Measurements from ENCODE around the gene MYO5C. TPM values are rescaled to one million over a fixed set of nuclear protein-coding genes. Genes with fewer than 3 reads are reported as not detected.

MYO5C gene
- total RNA-seq, 4 donors from 2014 or later, result 56.1 to 151 (median 84.5) TPM

GRCh38 chr15:52179278-52180195 lies 116.1 kb downstream of the MYO5C start:
- peak overlapping the region; percentile 75 to 85 (median 82) for H3K4me3 ChIP-seq
- peak; percentile 90 for DNase-seq
- H3K27me3 ChIP-seq, result peaks cover 3% of the 10 kb centered on the region
- H3K36me3 ChIP-seq, result no peaks in the 10 kb centered on the region
- H3K9me3 ChIP-seq, result no peaks in the 10 kb centered on the region
- TF ChIP-seq CTCF (IDR thresholded peaks at IDR 0.05), result peak in 1 of 5 experiments; percentile 6
- peak; percentile 41 for TF ChIP-seq POLR2A (IDR thresholded peaks at IDR 0.05)
- peak; percentile 62 to 83 (median 70) for TF ChIP-seq POLR2AphosphoS5 (IDR thresholded peaks at IDR 0.05)
- no peak for TF ChIP-seq EP300 (IDR thresholded peaks at IDR 0.05; ENCODE audit: low read depth)
- intact Hi-C loops (cut with DNase I; ENCODE audit: low total_unique reads) (loop anchor here (5.0 kb wide), 1 partner anchor 207 kb away; the partner anchor contains the start of gene LEO1), in situ Hi-C loops (cut with MboI; ENCODE audit: low pct_ligation_motif_present in 1 of 4, low pct_unique_long_range_greater_than_20kb in 1 of 4, low sequenced_read_pairs in 3 of 4) (no loop called here)
- peaks cover 0 to 15% (median 12%) of the 10 kb centered on the region in 4 donors for H3K4me1 ChIP-seq
- peak overlapping the region; percentile 88 to 92 (median 90) for H3K27ac ChIP-seq
- WGBS, 2 donors (ENCODE audit: low coverage in 1 of 2), result 1% methylated on average over 31 of the region's 105 CpGs; no CpG with 5 or more reads in 1 of the 2 donors

GRCh38 chr15:52178765-52179164 lies 116.8 kb downstream of the MYO5C start:
- Histone ChIP-seq H3K4me3 (peak overlapping the region; percentile 75 to 85 (median 82)), H3K4me1 (peaks cover 0 to 15% (median 12%) of the 10 kb centered on the region in 4 donors), H3K27ac (peak overlapping the region; percentile 88 to 92 (median 90)), H3K9me3 (no peaks in the 10 kb centered on the region), H3K27me3 (peaks cover 3% of the 10 kb centered on the region), H3K36me3 (no peaks in the 10 kb centered on the region)
- peak; percentile 16 for DNase-seq
- intact Hi-C loops (cut with DNase I; ENCODE audit: low total_unique reads) (no loop called here), in situ Hi-C loops (cut with MboI; ENCODE audit: low pct_ligation_motif_present in 1 of 4, low pct_unique_long_range_greater_than_20kb in 1 of 4, low sequenced_read_pairs in 3 of 4) (no loop called here)
- TF ChIP-seq POLR2A (IDR thresholded peaks at IDR 0.05) (no peak), CTCF (IDR thresholded peaks at IDR 0.05) (peak in 1 of 5 experiments; percentile 2)
- WGBS, 2 donors (ENCODE audit: low coverage in 1 of 2), result 25 to 40% methylated on average over 3 to 10 of the region's 10 CpGs

GRCh38 chr15:52172869-52173268 lies 122.7 kb downstream of the MYO5C start:
- no peaks in the 10 kb centered on the region for H3K27me3 ChIP-seq
- H3K4me1 ChIP-seq, result no peaks in the 10 kb centered on the region
- no peak overlapping the region for H3K4me3 ChIP-seq
- intact Hi-C loops (cut with DNase I; ENCODE audit: low total_unique reads) (no loop called here), in situ Hi-C loops (cut with MboI; ENCODE audit: low pct_ligation_motif_present in 1 of 4, low pct_unique_long_range_greater_than_20kb in 1 of 4, low sequenced_read_pairs in 3 of 4) (no loop called here)
- TF ChIP-seq EP300 (IDR thresholded peaks at IDR 0.05; ENCODE audit: low read depth) (no peak), POLR2A (IDR thresholded peaks at IDR 0.05) (no peak)
- H3K36me3 ChIP-seq, result no peaks in the 10 kb centered on the region
- WGBS, 2 donors (ENCODE audit: low coverage in 1 of 2), result 39 to 59% methylated on average over 2 of the region's 2 CpGs
- no peaks in the 10 kb centered on the region for H3K9me3 ChIP-seq
- no peak for DNase-seq
- H3K27ac ChIP-seq, result no peak overlapping the region

GRCh38 chr15:52171807-52172206 lies 123.8 kb downstream of the MYO5C start:
- in situ Hi-C loops (cut with MboI; ENCODE audit: low pct_ligation_motif_present in 1 of 4, low pct_unique_long_range_greater_than_20kb in 1 of 4, low sequenced_read_pairs in 3 of 4), result no loop called here

More at GRCh38 chr15:52171807-52172206, 123.8 kb downstream of the MYO5C start:
- no peak overlapping the region for H3K27ac ChIP-seq
- TF ChIP-seq CTCF (IDR thresholded peaks at IDR 0.05), result no peak
- TF ChIP-seq POLR2AphosphoS5 (IDR thresholded peaks at IDR 0.05), result no peak
- no peak for TF ChIP-seq POLR2A (IDR thresholded peaks at IDR 0.05)
- no peak for TF ChIP-seq EP300 (IDR thresholded peaks at IDR 0.05; ENCODE audit: low read depth)
- H3K36me3 ChIP-seq, result no peaks in the 10 kb centered on the region
- H3K4me1 ChIP-seq, result no peaks in the 10 kb centered on the region
- no peaks in the 10 kb centered on the region for H3K27me3 ChIP-seq
- 30 to 50% methylated on average over 1 of the region's 1 CpG for WGBS, 2 donors (ENCODE audit: low coverage in 1 of 2)
- intact Hi-C loops (cut with DNase I; ENCODE audit: low total_unique reads), result no loop called here
- no peaks in the 10 kb centered on the region for H3K9me3 ChIP-seq
- H3K4me3 ChIP-seq, result no peak overlapping the region
- no peak for DNase-seq

Data from transverse colon (tissue), 4 donors.